ENCODE results near the gene HAUS5. TPM values are rescaled to one million over a fixed set of nuclear protein-coding genes. Genes with fewer than 3 reads are reported as not detected.

HAUS5 gene
- total RNA-seq, 1 donor from 2014 or later: 9.1 TPM

GRCh38 chr19:35642798-35643254 is 30.3 kb downstream of the HAUS5 start:
- H3K9me3 ChIP-seq: no peaks in the 10 kb centered on the region
- peaks cover 5% of the 10 kb centered on the region for H3K36me3 ChIP-seq
- no peak for TF ChIP-seq CTCF (IDR thresholded peaks at IDR 0.05)
- H3K4me1 ChIP-seq: peaks cover 26% of the 10 kb centered on the region
- peak overlapping the region; percentile 84 for H3K27ac ChIP-seq
- H3K4me3 ChIP-seq: peak overlapping the region; percentile 85
- intact Hi-C loops (cut with DNase I): no loop called here
- DNase-seq: no peak
- H3K27me3 ChIP-seq (ENCODE audit: low read depth): no peaks in the 10 kb centered on the region
- no peak for ATAC-seq

GRCh38 chr19:35643255-35644205 is 31.0 kb downstream of the HAUS5 start:
- Histone ChIP-seq H3K27ac (peak overlapping the region; percentile 84), H3K4me1 (peaks cover 27% of the 10 kb centered on the region), H3K4me3 (peak overlapping the region; percentile 85), H3K9me3 (no peaks in the 10 kb centered on the region), H3K36me3 (no peaks in the 10 kb centered on the region), H3K27me3 (ENCODE audit: low read depth) (no peaks in the 10 kb centered on the region)
- intact Hi-C loops (cut with DNase I): no loop called here
- ATAC-seq (peak; percentile 85 to 86), DNase-seq (peak; percentile 92)
- no peak for TF ChIP-seq CTCF (IDR thresholded peaks at IDR 0.05)

GRCh38 chr19:35644206-35644986 is 31.9 kb downstream of the HAUS5 start:
- H3K4me1 ChIP-seq: peaks cover 35% of the 10 kb centered on the region
- ATAC-seq: peak; percentile 93 to 95
- intact Hi-C loops (cut with DNase I): no loop called here
- TF ChIP-seq CTCF (IDR thresholded peaks at IDR 0.05): no peak
- peak overlapping the region; percentile 85 for H3K4me3 ChIP-seq
- peak; percentile 98 for DNase-seq
- H3K27ac ChIP-seq: peak overlapping the region; percentile 84
- no peaks in the 10 kb centered on the region for H3K9me3 ChIP-seq
- no peaks in the 10 kb centered on the region for H3K27me3 ChIP-seq (ENCODE audit: low read depth)
- no peaks in the 10 kb centered on the region for H3K36me3 ChIP-seq

GRCh38 chr19:35644987-35645679 is 32.6 kb downstream of the HAUS5 start:
- Histone ChIP-seq H3K27ac (peak overlapping the region; percentile 84), H3K4me1 (peaks cover 43% of the 10 kb centered on the region), H3K9me3 (no peaks in the 10 kb centered on the region), H3K27me3 (ENCODE audit: low read depth) (no peaks in the 10 kb centered on the region), H3K36me3 (peaks cover 4% of the 10 kb centered on the region), H3K4me3 (peak overlapping the region; percentile 85)
- peak; percentile 88 for DNase-seq
- TF ChIP-seq CTCF (IDR thresholded peaks at IDR 0.05): no peak
- intact Hi-C loops (cut with DNase I): no loop called here
- ATAC-seq: peak; percentile 20 to 40
